ENCODE results near the gene PHB1.
A peak's percentile ranks its signal among the peaks of the same experiment; 100 is the strongest.
"Not testable (repeated sequence)": the region's sequence is repeated elsewhere in the genome, so short reads cannot be mapped to it uniquely, and the experiment has no call there.

PHB1 gene

DNA sequence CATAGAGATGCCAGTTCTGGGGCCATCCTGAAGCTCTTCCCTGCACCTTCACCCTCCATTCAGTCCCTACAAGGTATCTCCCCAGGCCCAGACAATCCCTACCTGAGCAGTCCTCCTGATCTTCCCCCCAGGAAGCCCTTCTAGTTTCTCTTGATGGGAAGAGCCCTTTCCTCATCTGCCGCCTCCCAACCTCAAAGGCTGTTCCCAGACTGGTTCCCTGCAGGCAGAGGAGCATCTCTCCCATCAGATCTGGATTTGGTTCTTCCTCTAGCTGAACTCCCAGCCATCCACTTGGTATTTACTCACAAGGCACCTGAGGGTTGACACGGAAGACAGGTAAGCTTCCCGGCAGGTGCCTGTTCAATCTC, 24.6 kb upstream of the PHB1 start:
- no peak for DNase-seq

DNA sequence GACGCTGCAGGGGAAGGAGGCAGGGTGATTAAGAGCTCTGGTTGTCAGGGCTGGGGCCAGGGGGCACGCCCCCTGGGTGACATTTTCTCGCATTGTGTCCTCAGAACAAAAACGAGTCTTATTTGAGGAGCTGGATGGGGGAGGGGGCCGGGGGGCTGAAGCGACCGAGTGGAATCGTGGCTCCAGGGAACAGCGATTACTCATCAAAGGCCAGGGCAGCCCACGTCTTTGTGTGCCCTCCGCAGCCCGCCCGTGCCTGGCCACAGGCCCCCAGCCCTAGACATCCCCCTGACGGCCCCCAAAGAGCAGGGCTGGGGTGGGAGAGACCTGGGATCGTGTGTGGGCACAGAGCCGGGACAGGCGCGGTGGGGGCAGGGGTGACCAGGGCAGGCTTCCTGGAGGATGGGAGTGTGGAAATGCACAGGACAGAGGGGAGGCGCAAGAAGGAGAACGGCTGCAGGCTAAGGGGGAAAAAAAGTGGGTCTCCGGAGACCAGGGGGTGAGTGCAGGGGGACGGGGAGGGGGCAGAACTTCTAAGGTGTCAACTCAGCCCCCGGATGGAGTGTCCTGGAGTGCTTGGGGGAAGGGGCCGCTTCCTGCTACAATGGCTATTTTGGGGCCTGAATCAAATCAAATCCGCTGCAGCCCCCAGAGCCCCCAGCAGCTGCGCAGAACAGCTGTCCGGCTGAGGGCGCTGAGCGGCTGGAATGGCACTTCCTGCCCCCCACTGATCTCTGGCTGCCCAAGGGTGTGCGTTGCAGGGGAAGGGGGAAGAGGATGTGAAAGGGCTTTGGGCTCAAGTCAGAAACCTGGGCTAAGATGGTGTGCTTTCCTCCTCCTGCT, 24.0 kb upstream of the PHB1 start:
- DNase-seq = no peak

GRCh38 chr17:49437696-49438435, 23.2 kb upstream of the PHB1 start:
- no peak for DNase-seq

DNA sequence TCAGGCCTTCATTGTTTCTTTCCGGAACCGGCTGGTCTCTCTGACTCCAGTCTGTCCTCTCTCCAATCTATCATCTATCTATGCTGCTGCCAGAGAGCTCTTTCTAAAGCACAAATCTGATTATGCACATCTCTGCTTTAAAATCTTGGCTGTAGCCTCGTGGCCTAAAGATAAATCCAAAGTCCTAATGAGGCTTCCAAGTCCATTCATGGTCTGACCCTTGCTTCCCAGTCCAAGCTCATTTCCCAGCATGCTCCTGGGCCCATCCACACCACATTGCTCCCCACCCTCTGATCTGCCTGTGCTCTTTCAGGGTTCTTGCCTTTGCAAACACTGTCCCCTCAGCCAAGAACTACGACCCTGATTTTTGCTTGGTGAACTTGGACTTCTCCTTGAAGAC, 21.5 kb upstream of the PHB1 start:
- no peak for DNase-seq

DNA sequence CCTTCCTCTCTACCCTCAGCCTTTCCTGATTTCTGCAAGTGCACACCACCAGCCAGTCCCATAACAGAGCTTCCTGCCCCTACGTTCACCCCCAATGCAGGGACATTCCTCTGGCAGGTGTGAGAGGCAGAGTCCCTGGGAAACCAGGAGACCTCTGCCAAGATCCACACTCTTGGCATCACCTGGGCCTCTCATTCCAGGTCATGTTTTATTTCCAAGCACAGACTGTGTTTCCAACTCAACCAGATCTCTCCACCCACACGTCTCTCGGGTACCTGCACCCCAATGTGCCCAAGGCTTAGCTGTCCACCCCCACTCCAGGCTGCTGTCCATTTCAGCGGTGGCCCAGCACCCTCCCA, 21.0 kb upstream of the PHB1 start:
- DNase-seq = no peak

DNA sequence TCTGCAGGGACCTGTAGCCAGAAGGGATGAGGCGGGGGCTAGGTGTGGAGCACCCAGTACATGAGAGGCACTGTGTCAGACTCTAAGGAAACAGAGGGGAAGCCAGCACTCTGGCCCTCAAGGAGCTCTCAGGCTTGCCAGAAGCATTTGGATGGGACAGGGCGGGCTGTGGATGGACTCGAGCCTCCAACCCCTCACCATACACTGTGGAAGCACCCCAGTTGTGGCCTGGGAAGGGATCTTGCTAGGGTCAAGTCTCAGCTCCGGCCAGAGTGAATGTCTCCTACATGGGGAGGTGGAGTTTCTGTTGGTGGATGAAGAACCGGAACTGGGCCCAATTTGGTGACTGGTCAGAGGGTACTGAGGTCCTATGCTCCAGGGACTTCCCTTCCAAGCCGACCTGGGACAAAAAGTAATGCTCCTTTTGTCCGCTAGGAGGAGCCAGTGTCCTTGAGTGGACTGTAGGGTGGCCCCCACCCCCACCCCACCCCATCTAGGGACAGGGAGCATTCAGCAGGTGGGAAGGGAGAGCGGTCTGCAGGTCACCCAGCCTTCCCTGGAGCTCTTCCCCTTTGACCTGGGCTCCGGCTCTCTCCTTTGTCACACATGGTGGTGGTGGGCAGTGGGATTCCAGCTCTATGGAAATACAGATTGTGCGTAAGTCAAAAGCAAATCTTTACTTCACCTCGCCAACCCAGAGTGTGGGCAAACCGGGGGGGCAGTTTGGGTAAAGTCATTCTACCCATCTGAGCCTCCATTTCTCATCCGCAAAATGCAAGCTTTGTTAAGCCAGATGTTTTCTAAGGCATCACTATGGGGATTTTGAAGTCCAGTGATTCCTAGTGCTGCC, 20.4 kb upstream of the PHB1 start:
- no peak for DNase-seq

DNA sequence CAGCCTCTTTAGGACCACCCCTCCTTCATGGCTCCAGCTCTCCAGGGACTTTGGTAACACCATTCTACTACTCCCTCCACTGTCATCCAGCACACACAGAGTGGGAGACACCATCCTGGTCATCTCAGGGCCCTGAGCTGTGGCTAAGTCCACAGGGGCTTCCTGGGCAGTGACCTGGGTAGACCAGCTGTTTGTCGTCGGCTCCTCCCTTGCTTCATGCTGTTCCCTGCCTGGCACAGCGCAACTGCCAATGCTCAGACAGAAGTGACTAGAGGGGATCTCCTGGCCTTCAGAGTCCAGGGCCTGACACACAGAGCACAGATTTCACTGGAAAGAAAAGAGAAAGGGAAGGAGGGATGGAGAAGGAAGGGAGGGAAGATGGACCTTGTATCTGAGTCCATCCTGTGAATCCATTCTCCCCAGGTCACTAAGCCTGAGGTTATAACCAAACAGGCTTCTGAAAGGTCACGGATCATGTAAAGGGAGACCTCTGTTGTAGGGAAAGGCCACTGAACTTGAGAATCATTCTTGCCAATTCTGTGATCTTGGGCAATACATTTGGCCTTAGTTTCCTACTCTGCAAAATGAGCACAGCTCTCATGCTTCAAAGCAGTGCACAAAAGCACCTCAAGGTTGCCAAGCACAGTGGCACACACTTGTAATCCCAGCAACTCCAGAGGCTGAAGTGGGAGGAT, 18.5 kb upstream of the PHB1 start:
- no peak for DNase-seq

DNA sequence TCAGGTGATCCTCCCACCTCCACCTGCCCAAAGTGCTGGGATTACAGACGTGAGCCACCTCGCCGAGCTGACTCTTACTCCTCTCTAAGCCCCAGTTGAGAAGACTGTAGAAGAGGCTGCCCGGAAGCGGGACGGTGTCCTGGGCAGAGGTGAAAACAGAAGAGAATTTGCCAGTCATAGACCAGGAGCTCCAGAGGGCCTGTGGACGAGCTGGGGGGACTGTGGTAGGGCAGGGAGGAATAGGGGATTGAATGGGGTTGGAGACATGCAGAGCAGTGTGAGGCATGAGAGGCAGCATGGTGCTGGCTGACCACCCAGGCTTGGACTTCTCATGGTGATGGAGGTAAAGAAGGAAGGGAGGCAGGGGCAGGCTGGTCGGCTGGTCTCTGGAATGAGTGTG, 17.1 kb upstream of the PHB1 start:
- DNase-seq = no peak

- DNase-seq = no peak
Observed at GRCh38 chr17:49425004-49425286, 10.3 kb upstream of the PHB1 start.

GRCh38 chr17:49424276-49425003, 9.8 kb upstream of the PHB1 start:
- DNase-seq = not testable (repeated sequence)

- no peak for DNase-seq
Observed at GRCh38 chr17:49422714-49423113, 8.0 kb upstream of the PHB1 start.

- DNase-seq = not testable (repeated sequence)
Observed at GRCh38 chr17:49419761-49420160, 5.1 kb upstream of the PHB1 start.

DNA sequence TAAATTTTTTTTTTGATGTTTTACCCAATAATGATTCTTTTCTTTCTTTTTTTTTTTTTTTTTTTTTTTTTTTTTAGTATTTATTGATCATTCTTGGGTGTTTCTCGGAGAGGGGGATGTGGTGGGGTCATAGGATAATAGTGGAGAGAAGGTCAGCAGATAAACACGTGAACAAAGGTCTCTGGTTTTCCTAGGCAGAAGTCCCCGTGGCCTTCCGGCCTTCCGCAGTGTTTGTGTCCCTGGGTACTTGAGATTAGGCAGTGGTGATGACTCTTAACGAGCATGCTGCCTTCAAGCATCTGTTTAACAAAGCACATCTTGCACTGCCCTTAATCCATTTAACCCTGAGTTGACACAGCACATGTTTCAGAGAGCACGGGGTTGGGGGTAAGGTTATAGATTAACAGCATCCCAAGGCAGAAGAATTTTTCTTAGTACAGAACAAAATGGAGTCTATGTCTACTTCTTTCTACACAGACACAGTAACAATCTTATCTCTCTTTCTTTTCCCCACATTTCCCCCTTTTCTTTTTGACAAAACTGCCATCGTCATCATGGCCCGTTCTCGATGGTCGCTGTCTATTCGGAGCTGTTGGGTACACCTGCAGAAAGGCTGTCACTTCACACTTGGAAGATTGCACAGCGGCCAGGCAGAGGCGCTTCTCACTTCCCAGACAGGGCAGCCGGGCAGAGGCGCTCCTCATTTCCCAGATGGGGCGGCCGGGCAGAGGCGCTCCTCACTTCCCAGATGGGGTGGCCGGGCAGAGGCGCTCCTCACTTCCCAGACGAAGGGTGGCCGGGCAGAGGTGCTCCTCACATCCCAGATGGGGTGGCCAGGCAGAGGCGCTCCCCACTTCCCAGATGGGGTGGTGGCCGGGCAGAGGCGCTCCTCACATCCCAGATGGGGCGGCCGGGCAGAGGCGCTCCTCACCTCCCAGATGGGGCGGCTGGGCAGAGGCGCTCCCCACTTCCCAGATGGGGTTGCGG, 4.4 kb upstream of the PHB1 start:
- DNase-seq = not testable (repeated sequence)

DNA sequence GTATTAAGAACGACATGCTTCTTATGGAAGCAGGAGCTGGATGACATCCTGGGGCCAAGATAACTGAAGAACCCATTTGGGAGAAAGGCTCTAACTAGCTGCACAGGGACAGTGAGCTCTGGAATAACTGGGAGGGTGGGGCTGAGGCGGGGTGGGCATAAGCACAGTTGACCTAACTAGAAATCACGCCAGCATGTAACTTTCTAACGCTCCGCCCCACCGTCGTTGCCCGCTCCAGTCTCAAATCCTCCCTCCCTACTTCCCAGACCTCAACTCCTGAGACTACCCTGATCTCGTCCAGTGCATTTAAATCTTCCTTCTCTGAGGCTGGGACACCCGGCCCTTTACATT, 436 bp downstream of the PHB1 start:
- DNase-seq = no peak

- DNase-seq = no peak
Observed at GRCh38 chr17:49409066-49409465, 5.6 kb downstream of the PHB1 start.

- DNase-seq = peak; percentile 95
Observed at GRCh38 chr17:49407981-49408501, 6.6 kb downstream of the PHB1 start.

DNA sequence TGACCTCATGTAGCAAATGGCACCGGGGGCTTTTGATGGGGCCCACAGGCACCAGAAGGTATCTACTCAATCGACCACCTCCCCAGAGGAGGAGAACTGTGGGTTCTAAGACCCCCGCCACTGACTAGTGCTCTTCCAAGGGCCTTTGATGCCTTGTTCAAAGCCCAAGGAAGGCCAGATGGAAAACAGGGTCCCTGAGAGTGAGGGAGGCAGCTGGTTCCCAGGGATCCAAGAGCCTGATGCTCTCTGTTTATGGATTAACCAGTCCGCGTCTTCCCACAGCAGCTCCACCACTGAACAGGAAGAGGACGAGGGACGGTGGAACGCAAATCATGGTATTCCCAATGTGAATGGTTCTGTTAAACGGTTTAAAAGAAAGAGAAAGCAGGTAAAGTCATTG, 7.6 kb downstream of the PHB1 start:
- DNase-seq = no peak

GRCh38 chr17:49406421-49407061, 8.1 kb downstream of the PHB1 start:
- DNase-seq = no peak

- no peak for DNase-seq
Observed at GRCh38 chr17:49404906-49405305, 9.8 kb downstream of the PHB1 start.

- DNase-seq = no peak
Observed at GRCh38 chr17:49404361-49404760, 10.3 kb downstream of the PHB1 start.
